PC-3 (cell line): ENCODE data around the gene C11orf58. TPM values are rescaled to one million over a fixed set of nuclear protein-coding genes. Genes with fewer than 3 reads are reported as not detected.

Source experiments
- ATAC-seq: fragments of 200-7000 bp; cut with Tn5 transposase; 2 replicates; pipeline ENCODE4 v1.9.1; 2020; ENCODE audit warnings: mild to moderate bottlenecking, moderate library complexity
- BruUV-seq: library from RNA; stranded (reverse); fragments of 400-500 nt; replicated peaks from 2 replicates; lab custom pipeline; 2021; lab: Mats Ljungman, UMichigan
- CTCF ChIA-PET: fragments of 300-600 bp; sonication (Branson Sonifier 250); formaldehyde crosslinking; loops from one replicate; lab custom pipeline; 2022; ENCODE audit warnings: antibody characterized with exemption; lab: Charles Lee
- POLR2A ChIA-PET: fragments of 300-600 bp; sonication (Branson Sonifier 250); formaldehyde crosslinking; loops from one replicate; lab custom pipeline; 2022; ENCODE audit warnings: antibody characterized with exemption; ENCODE audit not compliant: unreplicated experiment; lab: Charles Lee
- DNase-seq: peaks from one replicate; pipeline ENCODE4 v3.0.0-alpha.2; 2015
- H2AFZ ChIP-seq: fragments of 300-600 bp; sonication (generic); 2 replicates; pipeline ENCODE4 v1.6.0; 2016; ENCODE audit warnings: antibody characterized with exemption, low read length
- H3F3A ChIP-seq: fragments of 300-600 bp; sonication (generic); one replicate; pipeline ENCODE4 v1.6.0; 2017; ENCODE audit warnings: antibody characterized with exemption, low read length, control low read depth, mild to moderate bottlenecking; ENCODE audit not compliant: unreplicated experiment
- H3K27ac ChIP-seq: fragments of 300-600 bp; sonication (generic); 2 replicates; pipeline ENCODE4 v1.5.1; 2016; ENCODE audit warnings: mild to moderate bottlenecking, low read length
- H3K27me3 ChIP-seq: fragments of 300-600 bp; sonication (generic); 2 replicates; pipeline ENCODE4 v1.6.1; 2016; ENCODE audit warnings: low read length, mixed read lengths
- H3K36me3 ChIP-seq: fragments of 300-600 bp; sonication (generic); 2 replicates; pipeline ENCODE4 v1.6.1; 2016; ENCODE audit warnings: low read depth, mixed run types, low read length, mixed read lengths
- H3K4me1 ChIP-seq: fragments of 300-600 bp; sonication (generic); 2 replicates; pipeline ENCODE4 v1.5.1; 2016; ENCODE audit warnings: low read length; ENCODE audit not compliant: insufficient read depth
- H3K4me2 ChIP-seq: fragments of 300-600 bp; sonication (generic); 2 replicates; pipeline ENCODE4 v1.6.0; 2016; ENCODE audit warnings: low read length
- H3K4me3 ChIP-seq: fragments of 300-600 bp; sonication (generic); 2 replicates; pipeline ENCODE4 v1.5.1; 2016; ENCODE audit warnings: mild to moderate bottlenecking, low read length, mixed read lengths
- H3K79me2 ChIP-seq: fragments of 300-600 bp; sonication (generic); 2 replicates; pipeline ENCODE4 v1.6.1; 2017; ENCODE audit warnings: low read length, mixed read lengths
- H3K9ac ChIP-seq: fragments of 300-600 bp; sonication (generic); 2 replicates; pipeline ENCODE4 v1.6.0; 2016; ENCODE audit warnings: mild to moderate bottlenecking, low read length
- H3K9me2 ChIP-seq: fragments of 300-600 bp; sonication (generic); replicated peaks from 2 replicates; pipeline ENCODE4 v1.6.1; 2016; ENCODE audit warnings: mixed run types, low read length, mixed read lengths
- H3K9me3 ChIP-seq: fragments of 300-600 bp; sonication (generic); 2 replicates; pipeline ENCODE4 v1.6.1; 2016; ENCODE audit warnings: low read length, mixed read lengths
- H4K20me1 ChIP-seq: fragments of 300-600 bp; sonication (generic); 2 replicates; pipeline ENCODE4 v1.6.1; 2016; ENCODE audit warnings: low read length, mixed read lengths
- EZH2 ChIP-seq: fragments of 300-600 bp; sonication (generic); IDR thresholded peaks from one replicate; pipeline ENCODE4 v1.6.1; 2017; ENCODE audit warnings: antibody characterized with exemption, mild to moderate bottlenecking, low read length; ENCODE audit not compliant: unreplicated experiment
- EZH2phosphoT487 ChIP-seq: fragments of 300-600 bp; sonication (generic); IDR thresholded peaks from 2 replicates; pipeline ENCODE4 v1.6.1; 2018; ENCODE audit warnings: mild to moderate bottlenecking, antibody characterized with exemption, low read length, borderline replicate concordance
- intact Hi-C: fragments of 100-400 bp; cut with micrococcal nuclease; formaldehyde crosslinking; loops from 2 replicates; pipeline ENCODE4 v1.9.0; 2023
- total RNA-seq: library from RNA; depleted of rRNA; stranded (reverse); fragments of >200 nt; gene quantifications from 2 replicates; pipeline ENCODE4 v1.2.3, GENCODE V29; 2014
- TF ChIP-seq, protein P1 (sequence below): fragments of 300-600 bp; sonication (generic); conservative IDR thresholded peaks from 2 replicates; pipeline ENCODE4 v1.5.1; 2017; ENCODE audit warnings: antibody characterized with exemption, low read depth, mild to moderate bottlenecking, low read length

C11orf58 gene
- total RNA-seq, 1 experiment from 2014 or later, result 157 TPM

DNA sequence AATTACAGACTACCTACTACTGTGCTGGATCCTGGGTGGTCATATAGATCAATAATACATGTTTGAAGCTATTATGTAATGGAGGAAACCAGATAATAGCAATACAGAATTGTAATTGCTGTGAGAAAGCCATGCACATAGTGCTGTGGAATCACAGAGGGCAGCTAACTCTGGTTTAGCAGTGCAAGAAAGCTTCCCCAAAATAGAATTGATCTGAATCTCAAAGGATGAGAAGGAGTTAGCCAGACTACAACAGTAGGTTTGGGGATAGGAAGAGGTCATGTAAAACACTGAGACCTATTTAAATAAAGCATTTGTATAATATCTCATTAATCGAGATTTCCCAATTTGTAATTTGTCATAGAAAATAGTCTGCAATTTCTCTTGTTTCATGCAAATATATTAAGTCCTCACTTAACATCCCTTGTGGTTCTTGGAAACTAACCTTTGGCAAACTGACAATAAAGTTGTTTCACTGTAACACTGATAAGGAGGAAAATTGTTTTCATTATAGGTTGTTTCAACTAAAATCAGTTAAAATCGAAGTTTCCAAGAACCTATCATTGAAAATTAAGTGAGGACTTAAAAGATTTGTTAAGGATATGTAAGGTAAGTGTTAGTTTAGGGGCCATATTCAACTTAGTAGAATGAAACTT, 7.6 kb downstream of the C11orf58 start:
- H3K79me2 ChIP-seq, result peaks cover 52% of the 10 kb centered on the region

DNA sequence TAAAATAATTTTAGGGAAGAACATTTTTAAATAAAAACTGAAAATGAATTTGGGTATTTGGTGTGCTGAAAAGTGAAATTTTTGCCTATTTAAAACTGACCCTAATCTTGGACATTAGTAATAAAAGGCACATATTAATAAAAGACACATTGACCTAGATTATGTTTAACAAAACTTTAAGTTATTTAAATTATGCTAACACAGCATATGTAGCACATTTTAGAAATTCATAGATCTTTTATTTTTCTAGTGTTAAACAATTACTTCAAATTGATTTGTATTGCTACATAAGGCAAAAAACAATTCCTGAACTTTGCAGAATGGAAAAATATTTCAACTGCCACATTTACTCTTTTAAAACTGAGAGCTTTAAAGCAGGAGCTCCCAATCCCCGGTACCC, 10.6 kb downstream of the C11orf58 start:
- POLR2A ChIA-PET, result no interaction called here

More for the DNA sequence above, 7.6 kb downstream of the C11orf58 start:
- peaks cover 20% of the 10 kb centered on the region for H4K20me1 ChIP-seq
- no peak overlapping the region for H2AFZ ChIP-seq
- POLR2A ChIA-PET, result no interaction called here
- no peaks in the 10 kb centered on the region; the same call in 1 of the 2 replicates for H3K4me1 ChIP-seq
- H3K36me3 ChIP-seq, result peaks cover 61% of the 10 kb centered on the region
- no TSS peak for BruUV-seq
- intact Hi-C loops, result no loop called here
- no peaks in the 10 kb centered on the region for H3K9me3 ChIP-seq
- DNase-seq, result no peak
- H3K9me2 ChIP-seq, result no peaks in the 10 kb centered on the region
- no peak overlapping the region for H3K9ac ChIP-seq
- TF ChIP-seq EZH2phosphoT487 (no peak), EZH2 (no peak)
- TF ChIP-seq, protein P1, sequence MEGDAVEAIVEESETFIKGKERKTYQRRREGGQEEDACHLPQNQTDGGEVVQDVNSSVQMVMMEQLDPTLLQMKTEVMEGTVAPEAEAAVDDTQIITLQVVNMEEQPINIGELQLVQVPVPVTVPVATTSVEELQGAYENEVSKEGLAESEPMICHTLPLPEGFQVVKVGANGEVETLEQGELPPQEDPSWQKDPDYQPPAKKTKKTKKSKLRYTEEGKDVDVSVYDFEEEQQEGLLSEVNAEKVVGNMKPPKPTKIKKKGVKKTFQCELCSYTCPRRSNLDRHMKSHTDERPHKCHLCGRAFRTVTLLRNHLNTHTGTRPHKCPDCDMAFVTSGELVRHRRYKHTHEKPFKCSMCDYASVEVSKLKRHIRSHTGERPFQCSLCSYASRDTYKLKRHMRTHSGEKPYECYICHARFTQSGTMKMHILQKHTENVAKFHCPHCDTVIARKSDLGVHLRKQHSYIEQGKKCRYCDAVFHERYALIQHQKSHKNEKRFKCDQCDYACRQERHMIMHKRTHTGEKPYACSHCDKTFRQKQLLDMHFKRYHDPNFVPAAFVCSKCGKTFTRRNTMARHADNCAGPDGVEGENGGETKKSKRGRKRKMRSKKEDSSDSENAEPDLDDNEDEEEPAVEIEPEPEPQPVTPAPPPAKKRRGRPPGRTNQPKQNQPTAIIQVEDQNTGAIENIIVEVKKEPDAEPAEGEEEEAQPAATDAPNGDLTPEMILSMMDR, result no peak
- no peaks in the 10 kb centered on the region for H3K27me3 ChIP-seq
- H3F3A ChIP-seq, result no peaks in the 10 kb centered on the region
- no peak overlapping the region for H3K27ac ChIP-seq
- no peak overlapping the region for H3K4me2 ChIP-seq
- no peak for ATAC-seq
- no peak overlapping the region for H3K4me3 ChIP-seq
- CTCF ChIA-PET, result no interaction called here

More for the DNA sequence above, 10.6 kb downstream of the C11orf58 start:
- intact Hi-C loops, result no loop called here
- H3K9me3 ChIP-seq, result no peaks in the 10 kb centered on the region
- peaks cover 71% of the 10 kb centered on the region for H3K36me3 ChIP-seq
- no peaks in the 10 kb centered on the region for H3K4me1 ChIP-seq
- H3K27ac ChIP-seq, result no peak overlapping the region
- H4K20me1 ChIP-seq, result peaks cover 5% of the 10 kb centered on the region; the same call in 1 of the 2 replicates
- ATAC-seq (no peak), DNase-seq (no peak)
- H3K9me2 ChIP-seq, result no peaks in the 10 kb centered on the region
- H2AFZ ChIP-seq, result no peak overlapping the region
- H3K79me2 ChIP-seq, result peaks cover 23% of the 10 kb centered on the region
- H3K27me3 ChIP-seq, result no peaks in the 10 kb centered on the region
- no peak overlapping the region for H3K9ac ChIP-seq
- no TSS peak for BruUV-seq
- H3F3A ChIP-seq, result no peaks in the 10 kb centered on the region
- TF ChIP-seq, protein P1, result no peak
- TF ChIP-seq EZH2 (no peak), EZH2phosphoT487 (no peak)
- CTCF ChIA-PET, result no interaction called here
- no peak overlapping the region for H3K4me3 ChIP-seq
- no peak overlapping the region for H3K4me2 ChIP-seq
